Lung (tissue), 14 donors: Measurements from ENCODE around the gene TMEM191C. TPM values are rescaled to one million over a fixed set of nuclear protein-coding genes. Genes with fewer than 3 reads are reported as not detected.
"Not testable (repeated sequence)": the region's sequence is repeated elsewhere in the genome, so short reads cannot be mapped to it uniquely, and the experiment has no call there.

Experiments
- ATAC-seq: fragments of 200-7000 bp; cut with Tn5 transposase; one replicate; pipeline ENCODE4 v1.9.1; 2020; ENCODE audit warnings: moderate number of reproducible peaks; ENCODE audit not compliant: insufficient read depth, low FRiP score
- DNase-seq, 3 donors: peaks; one replicate each; pipeline ENCODE4 v3.0.0-alpha.2; 2013 to 2017
- H3K27ac ChIP-seq, 2 donors: one replicate each; pipeline ENCODE4 v1.5.1; 2013; ENCODE audit warnings: mild to moderate bottlenecking in 2 of 2, moderate library complexity in 2 of 2, control low read depth in 1 of 2, inconsistent platforms in 1 of 2, low read depth in 1 of 2, low read length in 1 of 2
- H3K27me3 ChIP-seq, 3 donors: one replicate each; pipeline ENCODE4 v1.5.1; 2013; ENCODE audit warnings: low read length in 2 of 3; ENCODE audit not compliant: control insufficient read depth in 3 of 3, insufficient read depth in 3 of 3
- H3K36me3 ChIP-seq, 4 donors: one replicate each; pipeline ENCODE4 v1.5.1; 2013; ENCODE audit warnings: low read length in 4 of 4, mild to moderate bottlenecking in 1 of 4, moderate library complexity in 1 of 4; ENCODE audit not compliant: control insufficient read depth in 4 of 4, insufficient read depth in 4 of 4
- H3K4me1 ChIP-seq, 5 donors: one replicate each; pipeline ENCODE4 v1.5.1; 2013; ENCODE audit warnings: low read length in 5 of 5, mild to moderate bottlenecking in 2 of 5, moderate library complexity in 1 of 5; ENCODE audit not compliant: control insufficient read depth in 5 of 5, insufficient read depth in 5 of 5
- H3K4me3 ChIP-seq: one replicate; pipeline ENCODE4 v1.5.1; 2013; ENCODE audit warnings: mild to moderate bottlenecking, control low read depth, moderate library complexity
- H3K9ac ChIP-seq, 2 donors: one replicate each; pipeline ENCODE4 v1.5.1; 2013; ENCODE audit warnings: low read length in 2 of 2, control low read depth in 1 of 2; ENCODE audit not compliant: insufficient read depth in 1 of 2
- H3K9me3 ChIP-seq, 4 donors: one replicate each; pipeline ENCODE4 v1.5.1; 2013; ENCODE audit warnings: low read length in 3 of 4, mild to moderate bottlenecking in 1 of 4, moderate library complexity in 1 of 4; ENCODE audit not compliant: control insufficient read depth in 4 of 4, insufficient read depth in 3 of 4
- WGBS, 2 donors: extraction: QIAGEN DNeasy Blood & Tissue Kit; methylation state at CpG; one replicate each; pipeline ENCODE4 v1.1.7; 2013; 5-methylcytosine and 5-hydroxymethylcytosine counted together
- long read RNA-seq, 5 donors: transcript quantifications; one replicate each; lab custom pipeline, GENCODE V29; 2026
- polyA plus RNA-seq, 2 donors: library from polyadenylated mRNA; stranded (reverse); fragments of 200-250 nt; gene quantifications; one replicate each; pipeline ENCODE4 v1.2.1, GENCODE V29; 2013
- total RNA-seq, 2 donors: library from RNA; depleted of rRNA in 1 of 2; stranded (reverse); fragments of >200 nt in 1 of 2; gene quantifications; one replicate each; pipeline ENCODE4 v1.2.1, GENCODE V29; 2014 to 2021
- donor health status: Bipolar disorder and iron deficiency.
- donor health status: healthy.
- donor health status: DM: yes; HTN: yes; CAD: no.

TMEM191C gene
- total RNA-seq (1 to 10 TPM in 1 of 2 donors, under 1 TPM in 1; 0.31 to 4.7 TPM), polyA plus RNA-seq (1 to 10 TPM; 1.7 to 2.3 TPM)
- long read RNA-seq, donor 1 = 0 reads
- long read RNA-seq, donor 2 = 0 reads
- long read RNA-seq, donor 3, partial matches to known transcripts = 5 of 5 reads
- long read RNA-seq, donor 3, other reads (novel, unspliced or antisense) = 0 of 5 reads
- long read RNA-seq, donor 4 = 0 reads
- long read RNA-seq, donor 5 = 0 reads

DNA sequence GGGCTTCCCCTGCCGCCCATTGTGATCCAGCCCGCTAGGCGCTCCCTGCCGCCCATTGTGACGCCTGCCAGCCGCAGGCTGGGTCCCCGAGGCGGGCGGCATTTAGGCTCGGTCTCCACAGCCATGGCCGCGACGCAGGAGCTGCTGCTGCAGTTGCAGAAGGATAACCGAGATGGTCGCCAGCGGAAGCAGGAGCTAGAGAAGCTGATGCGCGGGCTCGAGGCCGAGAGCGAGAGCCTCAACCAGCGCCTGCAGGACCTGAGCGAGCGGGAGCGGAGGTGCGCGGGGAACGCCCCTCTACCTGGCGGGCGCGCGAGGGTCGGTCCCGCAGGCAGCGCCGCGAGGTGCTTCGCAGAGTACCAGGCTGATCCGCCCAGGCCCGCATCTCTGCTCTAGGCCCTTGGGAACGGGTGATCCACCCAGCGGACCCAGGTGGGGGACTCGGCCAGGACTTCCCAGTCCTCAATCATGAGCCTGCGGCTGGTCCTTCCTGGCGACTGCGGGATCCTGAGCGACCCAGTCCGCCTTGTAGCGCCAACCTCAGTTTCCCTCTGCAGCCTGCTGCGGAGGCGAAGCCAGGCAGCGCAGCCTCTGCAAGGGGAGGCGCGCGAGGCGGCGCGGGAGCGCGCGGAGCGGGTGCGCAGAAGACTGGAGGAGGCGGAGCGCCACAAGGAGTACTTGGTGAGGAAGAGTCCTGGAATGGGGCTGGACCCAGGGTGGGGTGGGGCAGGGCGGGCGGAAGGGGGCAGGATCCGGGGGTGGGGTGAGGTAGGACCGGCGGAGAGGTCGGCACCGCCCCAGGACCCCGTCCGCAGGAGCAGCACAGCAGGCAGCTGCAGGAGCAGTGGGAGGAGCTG, at the start of gene TMEM191C:
TSS of gene TMEM191C (plus strand) at position 51 of the 857 bp plus-strand sequence. CDS start at position 124, 73 bp downstream.
- not testable (repeated sequence) for ATAC-seq, H3K4me1 ChIP-seq, H3K9me3 ChIP-seq, DNase-seq, H3K27me3 ChIP-seq, H3K9ac ChIP-seq, H3K36me3 ChIP-seq
- WGBS, 2 donors = 0% methylated on average over 16 of the region's 74 CpGs; no CpG with 5 or more reads in 1 of the 2 donors
- H3K4me3 ChIP-seq = peak within 1 kb of the TSS; percentile 21
- H3K27ac ChIP-seq = peak within 1 kb of the TSS in 1 of 2 donors; percentile 47

DNA sequence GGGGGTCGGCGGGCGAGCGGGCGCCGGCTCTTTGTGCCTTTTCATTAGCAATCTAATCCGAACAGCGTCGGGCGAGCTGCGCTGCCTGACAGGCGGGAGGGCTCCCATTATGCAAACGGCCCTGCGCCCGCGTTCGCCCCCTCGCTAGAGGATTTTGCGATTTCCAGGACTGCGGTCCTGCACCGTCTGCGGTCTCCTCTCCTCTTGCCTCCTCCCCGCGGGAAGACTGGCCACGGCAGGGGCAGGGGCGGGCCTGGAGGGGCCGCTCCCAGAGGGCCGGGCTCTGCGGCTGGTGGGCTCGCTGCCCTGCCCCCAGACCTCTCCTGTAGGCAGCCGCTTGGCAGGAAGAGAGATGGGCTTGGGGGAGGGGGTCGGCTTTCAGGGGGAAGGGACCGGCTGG, 49.3 kb upstream of the TMEM191C start:
- WGBS, 2 donors = 0 to 1% methylated on average over 12 to 18 of the region's 33 CpGs
- H3K36me3 ChIP-seq, H3K4me1 ChIP-seq, DNase-seq, H3K4me3 ChIP-seq, H3K27me3 ChIP-seq, ATAC-seq, H3K27ac ChIP-seq, H3K9ac ChIP-seq, H3K9me3 ChIP-seq: not testable (repeated sequence)

DNA sequence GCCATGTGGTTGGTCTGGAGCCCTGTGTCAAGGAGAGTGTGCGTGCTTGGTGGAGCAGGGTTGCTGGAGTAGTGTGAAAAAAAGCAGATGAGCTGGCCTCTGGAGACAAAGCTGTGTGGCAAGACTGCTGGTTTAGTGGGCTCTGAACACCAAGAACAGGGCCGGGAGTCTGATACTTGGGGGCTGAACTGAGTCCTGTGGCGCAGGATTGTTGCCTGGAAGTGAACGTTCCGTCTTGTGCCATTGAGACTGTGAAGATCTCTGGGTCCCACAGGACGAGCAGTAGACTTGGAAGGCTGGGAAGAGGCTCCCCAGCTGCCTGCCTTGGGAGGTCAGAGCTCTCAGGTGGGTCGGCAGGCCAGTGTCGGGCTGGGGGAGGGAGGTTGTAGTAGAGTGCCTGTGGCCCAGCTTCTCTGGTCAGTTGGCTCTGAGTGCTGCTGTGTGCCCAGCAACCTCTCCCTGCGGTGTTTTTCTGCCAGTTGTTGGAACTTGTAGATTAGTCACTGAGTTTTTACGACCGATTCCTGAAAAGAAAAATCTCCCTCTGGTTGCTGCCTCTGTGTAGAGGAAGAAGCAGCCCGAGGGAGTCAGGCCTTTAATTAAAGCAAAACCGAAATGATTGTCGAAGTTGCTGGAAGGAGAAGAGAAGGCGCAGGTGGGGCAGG, 48.1 kb upstream of the TMEM191C start:
- 95 to 96% methylated on average over 5 of the region's 15 CpGs for WGBS, 2 donors
- H3K27me3 ChIP-seq, H3K9me3 ChIP-seq, H3K9ac ChIP-seq, ATAC-seq, H3K27ac ChIP-seq, H3K4me1 ChIP-seq, H3K4me3 ChIP-seq, H3K36me3 ChIP-seq, DNase-seq: not testable (repeated sequence)

DNA sequence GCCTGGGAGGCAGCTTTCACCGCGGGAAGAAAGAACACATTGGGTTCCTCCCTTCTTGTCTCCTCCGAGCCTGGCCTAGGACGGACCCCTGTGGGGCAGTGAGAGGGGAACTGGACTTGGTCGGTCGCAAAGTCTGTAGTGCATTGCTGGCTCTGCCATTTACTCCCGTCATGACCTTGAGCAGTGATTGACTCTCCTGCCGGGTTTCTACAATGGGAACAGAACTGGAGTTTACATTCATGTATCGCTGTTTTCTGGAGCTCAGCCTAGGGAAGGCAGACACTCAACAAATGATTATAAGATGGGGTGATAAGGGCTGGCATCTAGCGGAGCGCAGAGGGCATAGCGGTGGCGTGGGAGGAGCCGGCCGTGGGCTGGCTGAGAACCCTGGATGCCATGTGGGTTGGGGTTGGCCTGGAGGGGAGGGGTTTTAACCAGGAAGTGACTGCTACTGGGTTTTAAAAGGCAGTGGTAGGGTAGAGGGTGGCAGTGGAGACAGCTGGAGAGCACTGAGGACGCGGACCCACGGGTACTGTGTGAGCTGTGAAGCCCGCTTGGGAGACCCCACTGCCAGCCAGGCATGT, 46.9 kb upstream of the TMEM191C start:
- not testable (repeated sequence) for H3K27ac ChIP-seq, DNase-seq, H3K9me3 ChIP-seq, H3K27me3 ChIP-seq, H3K4me3 ChIP-seq, H3K4me1 ChIP-seq, H3K9ac ChIP-seq, H3K36me3 ChIP-seq
- WGBS, 2 donors = 14 to 16% methylated on average over 3 to 5 of the region's 19 CpGs
- peak; percentile 44 for ATAC-seq

DNA sequence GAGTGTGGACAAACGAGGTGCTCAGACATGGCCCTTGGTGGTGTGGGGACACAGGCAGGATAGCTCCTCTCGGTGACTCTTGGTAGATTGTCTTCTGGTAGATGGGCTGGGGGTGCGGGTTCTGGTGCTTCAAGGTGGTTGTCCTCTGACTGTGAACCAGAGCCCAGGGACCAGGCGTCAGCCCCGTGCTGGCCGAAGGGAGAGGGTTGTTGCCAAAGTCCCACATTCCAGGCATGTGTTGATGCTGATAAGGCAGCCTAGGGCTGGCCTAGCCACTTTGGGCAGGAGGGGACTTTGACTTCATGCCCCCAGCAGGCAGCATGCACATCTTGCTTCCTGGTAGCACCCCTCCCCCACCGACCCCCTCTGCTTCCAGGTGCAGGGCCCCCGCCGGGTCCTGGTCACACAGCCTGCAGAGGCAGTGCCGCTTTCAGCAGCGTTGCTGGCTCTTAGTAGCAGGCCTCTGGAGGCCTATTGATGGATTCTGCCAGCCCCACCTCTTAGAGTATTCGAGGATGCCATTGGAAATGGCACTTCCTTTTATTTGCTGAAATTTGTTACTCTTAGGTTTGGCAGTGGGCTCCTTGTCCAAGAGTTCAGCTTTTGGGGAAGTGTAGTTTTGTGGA, 43.0 kb upstream of the TMEM191C start:
- not testable (repeated sequence) for H3K9ac ChIP-seq, H3K4me1 ChIP-seq, H3K9me3 ChIP-seq, DNase-seq, H3K27ac ChIP-seq, H3K27me3 ChIP-seq, H3K36me3 ChIP-seq, ATAC-seq, H3K4me3 ChIP-seq
- 53% methylated on average over 3 of the region's 12 CpGs; no CpG with 5 or more reads in 1 of the 2 donors for WGBS, 2 donors

DNA sequence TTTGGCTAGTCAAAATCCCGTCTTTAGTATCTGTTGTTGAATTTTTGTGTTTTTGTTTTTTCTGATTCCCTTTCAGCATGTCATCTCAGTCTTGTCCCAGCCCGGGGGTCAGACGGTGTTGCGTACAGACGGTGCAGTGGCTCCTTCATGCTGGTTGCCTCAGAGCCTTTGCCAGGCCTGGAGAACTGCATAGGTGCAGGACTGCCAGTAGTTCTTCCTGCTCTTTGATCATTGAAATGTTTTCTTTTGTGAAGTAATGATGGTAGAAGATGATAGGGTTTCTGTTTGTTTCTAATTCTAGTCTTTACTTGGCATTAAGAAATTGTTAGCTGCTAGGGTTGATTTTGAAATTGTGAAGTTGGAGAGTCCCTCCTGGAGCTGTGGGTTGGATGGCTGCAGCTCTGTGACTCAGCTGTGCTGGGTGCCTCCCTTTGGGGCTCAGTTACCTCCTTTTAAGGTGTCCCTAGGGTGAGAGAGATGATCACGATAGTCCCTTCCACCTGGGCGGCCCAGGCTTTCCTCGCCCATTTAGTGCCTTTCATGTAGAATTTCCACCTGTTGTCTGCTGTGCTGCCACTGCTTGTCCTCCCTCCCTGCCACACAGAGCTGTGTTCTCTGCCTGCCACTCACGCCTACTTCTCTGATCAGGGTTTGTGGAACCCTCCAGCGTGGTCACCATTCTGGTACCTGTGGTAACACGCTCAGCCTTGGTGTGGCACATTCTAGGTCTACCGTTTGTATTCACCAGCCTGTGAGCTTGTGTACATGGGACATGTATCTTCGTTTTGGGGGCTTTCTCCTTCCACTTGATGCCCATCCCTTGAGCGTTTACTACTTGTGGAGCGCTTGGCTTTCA, 32.6 kb upstream of the TMEM191C start:
- not testable (repeated sequence) for H3K9ac ChIP-seq, H3K27me3 ChIP-seq, H3K27ac ChIP-seq, H3K4me3 ChIP-seq, H3K4me1 ChIP-seq, H3K36me3 ChIP-seq, ATAC-seq, DNase-seq, H3K9me3 ChIP-seq
- WGBS, 2 donors = no CpG with 5 or more reads among the region's 15 CpGs
